Measurements from ENCODE around the gene OR6S1. TPM values are rescaled to one million over a fixed set of nuclear protein-coding genes. Genes with fewer than 3 reads are reported as not detected.

OR6S1 gene
- total and polyA plus RNA-seq, 10 of the 15 experiments (the other 5 are each of a cell fraction or from before 2014, with no cell fraction given), result 0.22 to 0.67 (median 0.43) TPM; not detected in 4

- TF ChIP-seq HDAC6 (IDR thresholded peaks at IDR 0.05; ENCODE audit: unreplicated experiment), result no peak
- no peak for TF ChIP-seq JUND (IDR thresholded peaks at IDR 0.05; ENCODE audit: low read depth, low read length)
- no peak; the same call in 1 of the 2 replicates for TF ChIP-seq ZBED1 (IDR thresholded peaks at IDR 0.05; ENCODE audit: borderline replicate concordance)
- TF ChIP-seq BHLHE40 (IDR thresholded peaks at IDR 0.05; ENCODE audit: borderline replicate concordance in 1 of 2, low read depth in 2 of 2, low read length in 1 of 2), result peak; percentile 13 to 77; a peak in 2 of 4 replicates
- no peak; the same call in 1 of the 2 replicates for TF ChIP-seq STAT3 (IDR thresholded peaks at IDR 0.05; ENCODE audit: low read depth, low read length)
- no peak for TF ChIP-seq CBX3 (IDR thresholded peaks at IDR 0.05; ENCODE audit: borderline replicate concordance, low read depth)
- TF ChIP-seq ZNF217 (IDR thresholded peaks at IDR 0.05), result peak; percentile 90; the same call in 1 of the 2 replicates
- TF ChIP-seq, protein P1, sequence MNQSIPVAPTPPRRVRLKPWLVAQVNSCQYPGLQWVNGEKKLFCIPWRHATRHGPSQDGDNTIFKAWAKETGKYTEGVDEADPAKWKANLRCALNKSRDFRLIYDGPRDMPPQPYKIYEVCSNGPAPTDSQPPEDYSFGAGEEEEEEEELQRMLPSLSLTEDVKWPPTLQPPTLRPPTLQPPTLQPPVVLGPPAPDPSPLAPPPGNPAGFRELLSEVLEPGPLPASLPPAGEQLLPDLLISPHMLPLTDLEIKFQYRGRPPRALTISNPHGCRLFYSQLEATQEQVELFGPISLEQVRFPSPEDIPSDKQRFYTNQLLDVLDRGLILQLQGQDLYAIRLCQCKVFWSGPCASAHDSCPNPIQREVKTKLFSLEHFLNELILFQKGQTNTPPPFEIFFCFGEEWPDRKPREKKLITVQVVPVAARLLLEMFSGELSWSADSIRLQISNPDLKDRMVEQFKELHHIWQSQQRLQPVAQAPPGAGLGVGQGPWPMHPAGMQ (IDR thresholded peaks at IDR 0.05; ENCODE audit: borderline replicate concordance), result no peak
- 0 out of 2 replicates have a peak, but pooled peaks have one; percentile 7 for TF ChIP-seq HCFC1 (IDR thresholded peaks at IDR 0.05; ENCODE audit: low read length)
Observed at GRCh38 chr14:20613094-20614037, 28.1 kb downstream of the OR6S1 start (continued).

All from GM12878 (cell line).